SKM-1 treated with dmso at 0.1 percent for 144 hours (cell line): ENCODE measurements around the gene KCTD19.

Experiments
- DNase-seq: peaks from one replicate; lab custom pipeline; 2025; ENCODE audit not compliant: unreplicated experiment; lab: John Stamatoyannopoulos, UW

Gene KCTD19

GRCh38 chr16:67260426-67261063 is 66.0 kb downstream of the KCTD19 start:
- DNase-seq, result peak; percentile 36

- DNase-seq, result no peak
Observed at GRCh38 chr16:67259705-67260104, 66.8 kb downstream of the KCTD19 start.

DNA sequence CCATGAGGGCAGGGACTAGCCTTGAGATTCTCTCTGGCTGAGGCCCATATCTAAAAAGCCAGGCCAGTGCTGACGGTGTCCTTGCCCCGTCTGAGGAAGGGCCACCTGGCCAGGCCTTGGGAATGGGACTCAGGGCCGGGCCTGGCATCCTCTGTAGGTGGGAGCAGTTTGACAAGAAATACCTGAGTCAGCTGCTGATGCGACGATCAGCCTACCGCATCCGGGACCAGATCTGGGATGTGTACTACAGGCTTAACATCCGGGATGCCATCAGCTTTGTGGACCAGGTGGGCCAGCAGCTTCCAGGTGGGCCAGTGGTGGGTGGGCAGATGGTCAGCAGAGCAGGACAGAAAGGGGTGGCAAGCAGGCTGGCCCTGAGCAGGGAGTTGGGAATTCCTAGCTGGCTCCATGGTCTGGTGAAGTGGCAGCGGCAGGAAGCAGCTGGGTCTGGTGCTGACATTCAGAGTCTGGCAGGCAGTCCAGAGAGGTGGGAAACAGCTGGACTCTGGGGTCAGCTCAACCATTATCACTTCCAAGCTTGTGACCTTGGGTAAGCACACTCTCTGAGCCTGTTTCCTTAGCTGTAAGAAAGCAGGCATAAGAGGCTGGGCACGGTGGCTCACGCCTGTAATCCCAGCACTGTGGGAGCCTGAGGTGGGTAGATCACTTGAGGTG is 68.2 kb downstream of the KCTD19 start:
- DNase-seq, result no peak

GRCh38 chr16:67257486-67258160 is 68.9 kb downstream of the KCTD19 start:
- DNase-seq, result no peak

- no peak for DNase-seq
Observed at GRCh38 chr16:67256701-67257230, 69.8 kb downstream of the KCTD19 start.

DNA sequence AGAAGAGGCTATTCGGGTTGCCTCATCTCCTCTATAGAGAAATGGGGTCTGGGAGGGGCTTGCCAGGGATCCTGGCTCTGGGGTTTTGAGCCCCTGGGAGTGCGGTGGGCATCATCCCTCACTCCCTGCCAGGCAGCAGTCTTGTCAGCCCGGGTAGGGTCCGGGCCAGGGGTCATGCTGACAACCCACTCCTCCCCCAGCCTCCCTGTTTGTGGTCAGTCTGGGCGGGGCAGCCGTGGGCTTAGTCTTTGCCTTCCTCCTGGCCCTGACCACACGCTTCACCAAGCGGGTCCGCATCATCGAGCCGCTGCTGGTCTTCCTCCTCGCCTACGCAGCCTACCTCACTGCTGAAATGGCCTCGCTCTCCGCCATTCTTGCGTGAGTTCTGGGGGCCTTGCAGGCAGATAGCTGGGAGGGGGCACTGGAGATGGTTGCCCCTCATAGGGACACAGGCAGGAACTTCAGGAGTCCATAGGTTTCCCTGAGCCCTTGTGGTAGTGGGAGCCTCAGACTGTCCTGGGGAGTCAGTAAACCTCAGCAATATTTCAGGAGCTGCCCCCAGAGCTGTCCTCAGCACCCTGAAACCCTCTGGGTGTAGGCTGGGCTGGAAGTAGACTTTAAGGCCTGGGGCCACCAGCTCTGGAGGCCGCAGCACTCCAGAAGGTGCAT is 70.9 kb downstream of the KCTD19 start:
- no peak for DNase-seq

GRCh38 chr16:67254801-67255552 is 71.6 kb downstream of the KCTD19 start:
- no peak for DNase-seq

DNA sequence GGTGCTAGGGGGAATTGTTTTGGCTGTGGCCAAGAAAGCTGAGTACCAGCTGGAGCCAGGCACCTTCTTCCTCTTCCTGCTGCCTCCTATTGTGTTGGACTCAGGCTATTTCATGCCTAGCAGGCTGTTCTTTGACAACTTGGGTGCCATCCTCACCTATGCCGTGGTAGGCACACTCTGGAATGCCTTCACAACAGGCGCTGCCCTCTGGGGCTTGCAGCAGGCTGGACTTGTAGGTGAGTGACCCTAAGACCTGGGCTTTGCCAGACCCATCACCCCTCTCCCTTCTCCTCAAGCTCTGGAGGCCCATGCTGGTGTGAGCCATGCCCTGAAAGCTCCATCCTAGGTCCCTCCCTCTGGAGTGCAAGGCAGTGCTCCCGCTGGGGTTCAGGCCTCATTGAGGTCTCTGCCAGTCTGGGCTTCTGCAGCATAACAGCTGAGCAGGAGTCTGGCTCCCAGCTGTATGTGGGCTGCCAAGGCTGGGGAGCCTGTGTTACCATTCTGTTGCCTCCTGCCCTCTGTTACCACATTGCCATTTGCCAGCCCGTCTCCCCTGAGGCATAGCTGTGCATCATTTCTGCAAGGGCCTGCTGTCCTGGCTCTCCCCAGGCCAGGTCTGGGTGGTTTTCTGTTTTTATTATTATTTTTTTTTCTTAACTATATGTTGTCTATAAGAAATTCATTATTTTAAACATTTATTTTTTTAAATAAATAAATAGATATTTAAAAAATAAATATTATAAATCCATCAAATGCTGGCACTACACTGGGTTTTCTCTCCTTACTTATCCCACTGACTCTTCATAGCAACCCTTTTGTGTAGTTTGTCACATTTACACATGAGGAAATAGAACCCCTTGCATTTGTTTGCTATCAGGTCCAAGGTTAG is 73.7 kb downstream of the KCTD19 start:
- no peak for DNase-seq

GRCh38 chr16:67250045-67250327 is 76.6 kb downstream of the KCTD19 start:
- no peak for DNase-seq

DNA sequence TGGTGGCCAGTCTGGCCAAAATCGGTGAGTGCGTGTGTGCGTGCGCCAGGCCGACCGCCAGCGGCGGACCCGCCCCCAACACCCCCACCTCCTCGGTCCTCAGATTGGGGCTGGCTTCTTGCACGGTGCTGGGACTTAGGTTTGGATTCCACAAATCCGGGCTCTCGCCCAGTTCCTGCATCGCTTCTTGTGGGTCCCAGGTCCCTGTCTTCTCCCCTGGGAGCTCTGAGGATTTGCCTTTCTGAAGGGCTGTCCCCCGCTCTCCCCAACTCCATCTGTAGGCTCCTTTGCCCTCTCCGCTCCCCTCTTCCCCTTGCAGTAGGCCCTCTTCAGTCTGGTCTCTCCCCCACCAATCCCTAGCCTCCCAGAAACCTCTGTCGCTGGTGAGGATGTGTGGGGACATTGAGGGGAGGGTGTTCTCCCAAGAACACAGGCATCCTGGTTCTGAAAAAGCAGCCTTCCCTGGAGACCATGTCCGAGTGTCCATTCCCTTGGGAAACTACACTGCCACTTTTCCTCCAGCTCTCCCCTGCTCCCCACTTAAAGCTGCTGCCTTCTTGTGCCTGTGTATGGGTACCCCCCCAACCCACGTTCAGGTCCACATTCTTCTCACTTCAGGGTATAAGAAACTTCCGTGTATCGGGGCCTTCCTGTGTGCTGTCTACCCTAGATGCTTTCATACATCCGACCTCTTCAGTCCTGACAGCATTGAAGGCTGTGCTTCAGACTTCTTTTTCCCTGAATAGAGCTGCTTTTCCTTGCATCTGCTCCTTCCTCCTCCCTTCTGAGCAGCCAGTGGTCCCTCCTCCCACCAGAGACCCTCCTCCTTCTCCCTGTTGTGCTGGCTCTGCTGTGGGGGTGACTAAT is 77.1 kb downstream of the KCTD19 start:
- DNase-seq, result no peak

DNA sequence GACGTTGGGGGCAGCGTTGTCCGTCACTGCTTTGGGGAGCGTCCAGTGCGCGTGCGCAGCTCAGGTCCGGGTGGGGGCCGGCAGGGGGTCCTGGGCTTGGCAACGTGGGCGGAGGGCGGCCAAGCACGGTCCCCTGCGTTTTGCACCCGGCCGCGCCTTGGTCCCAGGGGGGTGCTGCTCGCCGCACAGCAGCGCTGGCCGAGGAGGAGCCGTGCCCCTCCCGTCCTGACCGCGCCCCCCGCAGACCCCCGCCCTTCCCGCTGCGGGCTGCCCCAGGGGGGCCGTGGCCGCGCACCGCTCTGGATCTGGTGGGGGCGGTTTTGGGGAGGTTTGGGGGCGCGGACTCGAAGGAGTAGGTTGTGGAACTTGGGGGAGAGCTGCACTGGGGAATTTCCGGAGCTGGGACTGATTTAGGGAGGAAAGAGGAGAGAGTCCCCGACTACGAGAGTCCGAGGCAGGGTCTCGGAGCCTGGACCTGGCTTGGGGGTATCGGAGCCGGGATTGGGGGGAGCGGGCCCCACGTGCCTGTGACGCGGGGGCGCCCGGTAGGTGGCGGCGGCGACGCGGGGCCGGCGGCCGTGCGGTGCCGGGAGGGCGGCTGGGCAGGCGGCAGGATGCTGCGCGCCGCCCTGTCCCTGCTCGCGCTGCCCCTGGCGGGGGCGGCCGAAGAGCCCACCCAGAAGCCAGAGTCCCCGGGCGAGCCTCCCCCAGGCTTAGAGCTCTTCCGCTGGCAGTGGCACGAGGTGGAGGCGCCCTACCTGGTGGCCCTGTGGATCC is 78.0 kb downstream of the KCTD19 start, which contains the start of gene SLC9A5:
Gene SLC9A5 (plus strand): TSS at position 579 of the 777 bp plus-strand sequence. CDS start 36 bp downstream, at position 615.
- no peak for DNase-seq

- DNase-seq, result no peak
Observed at GRCh38 chr16:67248073-67248400, 78.5 kb downstream of the KCTD19 start.

DNA sequence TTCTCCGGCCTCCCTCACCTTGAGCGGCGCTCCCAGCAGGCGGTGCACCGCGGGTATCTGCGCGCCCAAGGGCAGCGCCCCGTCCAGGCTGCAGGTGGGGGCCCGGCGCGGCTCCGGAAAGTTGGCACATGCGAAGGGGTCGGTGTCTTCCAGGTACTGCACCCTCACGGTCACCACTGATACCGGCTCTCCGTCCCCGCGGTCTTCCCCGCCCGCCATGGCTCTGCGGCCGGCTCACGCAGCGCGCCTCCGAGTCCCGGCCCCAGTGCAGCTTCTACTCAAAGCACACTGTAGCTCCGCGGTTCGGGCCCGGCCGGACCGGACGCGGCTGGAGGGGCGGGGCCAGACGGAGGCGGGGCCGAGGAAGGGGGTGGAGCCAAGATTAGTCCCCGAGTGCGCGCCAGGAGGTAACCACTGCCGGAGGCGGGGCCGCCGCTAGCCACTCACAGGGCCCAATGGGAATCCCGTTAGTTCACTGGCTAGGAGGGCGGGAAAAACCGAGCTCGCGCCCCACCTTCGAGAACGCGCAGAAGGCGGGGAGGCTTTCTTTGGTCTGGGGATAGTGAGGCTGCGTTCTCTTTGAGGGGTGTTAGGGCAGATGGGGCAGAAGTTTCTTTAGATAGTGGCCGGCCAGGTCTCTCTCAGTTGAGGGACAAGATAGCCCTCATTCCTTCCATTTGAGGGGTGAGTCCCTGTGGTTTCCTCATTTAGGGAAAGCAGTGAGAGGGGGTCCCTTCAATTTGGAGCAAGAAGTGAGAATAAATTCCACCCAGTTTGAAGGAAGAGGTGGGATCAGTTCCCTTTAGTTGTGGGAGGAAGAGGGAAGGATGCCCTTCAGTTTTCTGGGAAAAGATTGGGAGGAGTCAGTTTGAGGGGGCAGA is 79.1 kb downstream of the KCTD19 start, which contains the start of gene FHOD1:
Gene FHOD1 (minus strand): TSS at position 290 of the 881 bp plus-strand sequence. CDS start 71 bp downstream, at position 219.
- peak; percentile 93 for DNase-seq

- DNase-seq, result no peak
Observed at GRCh38 chr16:67246756-67247191, 79.8 kb downstream of the KCTD19 start.

DNA sequence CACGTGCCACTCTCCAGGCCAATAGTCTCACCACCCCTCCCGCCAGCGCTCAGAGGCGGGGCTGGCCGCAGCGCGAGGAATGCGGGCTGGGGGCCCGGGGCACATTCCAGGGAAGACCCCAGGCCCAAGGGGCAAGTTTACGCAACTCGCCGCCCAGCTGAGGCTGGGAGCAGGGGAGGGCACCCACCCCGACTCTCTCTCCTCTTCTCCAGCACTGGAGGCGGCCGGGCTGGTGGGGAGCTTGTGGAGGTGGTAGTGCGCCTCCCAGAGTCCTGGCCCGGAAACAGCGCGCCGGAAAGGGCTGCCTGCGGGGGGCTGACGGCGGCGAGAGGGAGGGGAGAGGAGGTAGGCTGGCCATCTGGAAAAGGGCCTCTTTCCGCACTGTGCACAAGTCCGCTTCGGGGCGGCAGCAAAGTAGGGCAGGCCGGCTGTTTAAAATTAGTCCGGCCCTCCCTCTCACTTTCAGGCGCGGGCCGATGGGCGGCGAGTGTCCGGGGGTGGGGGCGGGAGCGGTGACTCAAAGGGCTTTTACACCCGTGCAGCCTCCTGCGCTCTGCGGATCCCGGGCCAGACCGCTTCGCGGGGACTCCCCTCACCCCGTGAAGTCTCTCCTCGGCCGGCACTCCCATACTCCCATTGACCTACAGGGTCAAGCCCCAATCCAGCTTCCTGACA is 80.3 kb downstream of the KCTD19 start:
- no peak for DNase-seq

DNA sequence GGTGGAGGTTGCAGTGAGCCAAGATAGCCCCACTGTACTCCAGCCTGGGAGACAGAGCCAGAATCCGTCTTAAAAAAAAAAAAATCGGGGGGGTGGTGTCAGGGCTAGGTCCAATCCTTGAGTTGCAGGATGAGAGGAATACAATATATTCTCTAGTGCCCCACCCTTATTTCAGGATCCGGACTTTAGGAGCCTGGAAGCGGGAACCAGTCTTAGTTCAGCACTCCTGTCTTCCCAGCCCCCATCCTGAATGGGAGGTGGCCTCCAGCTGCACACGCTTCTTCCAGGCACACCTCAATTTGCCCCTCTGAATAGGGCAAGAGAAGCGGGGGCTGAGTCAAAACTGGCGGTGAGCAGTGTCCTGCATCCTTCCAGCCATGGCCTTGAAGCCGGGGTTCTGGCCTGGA is 80.9 kb downstream of the KCTD19 start:
- DNase-seq, result no peak

GRCh38 chr16:67245186-67245585 is 81.4 kb downstream of the KCTD19 start:
- no peak for DNase-seq
